ENCODE data around the gene POLK. TPM values are rescaled to one million over a fixed set of nuclear protein-coding genes. Genes with fewer than 3 reads are reported as not detected.
A peak's percentile ranks its signal among the peaks of the same experiment; 100 is the strongest.
"Not testable (repeated sequence)": the region's sequence is repeated elsewhere in the genome, so short reads cannot be mapped to it uniquely, and the experiment has no call there.

Gene POLK
- total RNA-seq, 3 donors from 2014 or later: 25.7 to 28.0 (median 25.8) TPM

DNA sequence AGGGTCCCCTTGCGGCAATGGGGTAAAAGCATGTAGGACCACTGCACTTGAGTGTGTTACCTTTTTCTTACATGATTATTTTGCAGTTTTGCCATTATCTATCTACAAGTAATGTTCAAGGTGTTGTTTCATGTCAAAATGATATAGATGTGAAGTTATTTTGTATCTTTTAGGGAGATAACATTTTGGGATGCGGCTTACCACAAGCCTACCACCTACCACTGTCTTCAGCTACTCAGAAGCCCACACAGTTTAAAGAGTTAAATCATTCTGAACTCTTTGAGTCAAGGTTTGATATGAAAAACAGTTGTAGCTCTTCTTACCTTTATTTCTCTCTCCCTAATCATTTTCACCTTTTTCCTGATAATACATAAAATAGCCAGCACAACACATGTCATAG, 20.1 kb upstream of the POLK start:
- DNase-seq: no peak
- peaks cover 55% of the 10 kb centered on the region for H3K36me3 Mint-ChIP-seq (ENCODE audit: insufficient read depth)
- no peak for ATAC-seq
- peaks cover 18% of the 10 kb centered on the region for H3K4me1 Mint-ChIP-seq (ENCODE audit: low read depth)
- H3K27me3 Mint-ChIP-seq (ENCODE audit: low read depth): no peaks in the 10 kb centered on the region
- no peak overlapping the region for H3K4me3 Mint-ChIP-seq
- H3K9me3 Mint-ChIP-seq: peaks cover 16% of the 10 kb centered on the region

DNA sequence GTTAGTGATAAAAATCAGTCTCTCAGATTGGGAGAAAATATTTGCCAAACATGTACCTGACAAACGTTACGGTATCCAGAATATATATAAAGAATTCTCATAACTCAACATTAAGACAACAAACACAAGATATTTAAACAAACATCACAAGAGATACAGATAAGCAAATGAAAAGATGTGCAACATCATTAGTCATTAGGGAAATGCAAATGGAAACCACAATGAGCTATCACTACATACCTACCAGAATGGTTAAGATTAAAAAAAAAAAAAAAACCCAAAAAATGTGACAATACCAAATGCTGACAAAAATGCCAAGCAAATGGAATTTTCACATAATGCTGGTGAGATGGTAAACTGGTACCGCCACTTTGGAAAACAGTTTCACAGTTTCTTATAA, 15.7 kb upstream of the POLK start:
- Mint-ChIP-seq H3K4me3 (no peak overlapping the region), H3K27me3 (ENCODE audit: low read depth) (no peaks in the 10 kb centered on the region), H3K36me3 (ENCODE audit: insufficient read depth) (peaks cover 60% of the 10 kb centered on the region), H3K9me3 (peaks cover 3% of the 10 kb centered on the region), H3K4me1 (ENCODE audit: low read depth) (peaks cover 11% of the 10 kb centered on the region)
- no peak for ATAC-seq
- no peak for DNase-seq

DNA sequence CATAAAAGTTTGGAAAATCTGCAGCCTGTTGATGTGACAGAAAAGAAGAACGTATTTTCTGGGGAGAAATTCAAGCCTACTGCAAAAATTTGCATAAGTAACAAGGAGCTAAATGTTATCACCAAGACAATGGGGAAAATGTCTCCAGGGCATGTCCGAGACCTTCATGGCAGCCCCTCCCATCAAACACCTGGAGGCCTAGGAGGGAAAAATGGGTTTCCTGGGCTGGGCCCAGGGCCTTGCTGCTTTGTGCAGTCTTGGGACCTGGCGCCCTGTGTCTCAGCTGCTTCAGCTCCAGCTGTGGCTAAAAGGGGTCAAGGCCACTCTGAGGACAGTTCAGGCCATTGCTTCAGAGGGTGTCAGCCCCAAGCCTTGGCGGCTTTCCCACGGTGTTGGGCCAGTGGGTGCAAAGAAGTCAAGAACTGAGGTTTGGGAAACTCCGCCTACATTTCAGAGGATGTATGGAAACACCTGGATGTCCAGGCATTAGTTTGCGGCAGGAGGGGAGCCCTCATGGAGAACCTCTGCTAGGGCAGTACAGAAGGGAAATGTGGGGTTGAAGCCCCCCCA, 13.4 kb upstream of the POLK start:
- no peaks in the 10 kb centered on the region for H3K27me3 Mint-ChIP-seq (ENCODE audit: low read depth)
- no peak for ATAC-seq
- H3K9me3 Mint-ChIP-seq: no peaks in the 10 kb centered on the region
- H3K4me3 Mint-ChIP-seq: no peak overlapping the region
- H3K36me3 Mint-ChIP-seq (ENCODE audit: insufficient read depth): peaks cover 49% of the 10 kb centered on the region
- peaks cover 15% of the 10 kb centered on the region for H3K4me1 Mint-ChIP-seq (ENCODE audit: low read depth)
- no peak for DNase-seq

DNA sequence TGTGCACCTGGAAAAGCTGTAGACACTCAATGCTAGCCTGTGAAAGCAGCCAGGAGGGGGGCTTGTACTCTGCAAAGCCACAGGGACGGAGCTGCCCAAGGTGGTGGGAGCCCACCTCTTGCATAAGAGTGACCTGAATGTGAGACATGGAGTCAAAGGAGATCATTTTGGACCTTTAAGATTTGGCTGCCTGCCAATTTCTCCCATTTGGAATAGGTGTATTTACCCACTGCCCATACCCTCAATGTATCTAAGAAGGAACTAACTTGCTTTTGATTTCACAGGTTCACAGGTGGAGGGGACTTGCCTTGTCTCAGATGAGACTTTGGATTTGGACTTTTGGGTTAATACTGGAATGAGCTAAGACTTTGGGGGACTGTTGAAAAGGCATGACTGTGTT, 12.8 kb upstream of the POLK start:
- not testable (repeated sequence) for H3K9me3 Mint-ChIP-seq; H3K27me3 Mint-ChIP-seq (ENCODE audit: low read depth); DNase-seq; ATAC-seq; H3K4me3 Mint-ChIP-seq
- H3K36me3 Mint-ChIP-seq (ENCODE audit: insufficient read depth): peaks cover 45% of the 10 kb centered on the region
- peaks cover 18% of the 10 kb centered on the region for H3K4me1 Mint-ChIP-seq (ENCODE audit: low read depth)

DNA sequence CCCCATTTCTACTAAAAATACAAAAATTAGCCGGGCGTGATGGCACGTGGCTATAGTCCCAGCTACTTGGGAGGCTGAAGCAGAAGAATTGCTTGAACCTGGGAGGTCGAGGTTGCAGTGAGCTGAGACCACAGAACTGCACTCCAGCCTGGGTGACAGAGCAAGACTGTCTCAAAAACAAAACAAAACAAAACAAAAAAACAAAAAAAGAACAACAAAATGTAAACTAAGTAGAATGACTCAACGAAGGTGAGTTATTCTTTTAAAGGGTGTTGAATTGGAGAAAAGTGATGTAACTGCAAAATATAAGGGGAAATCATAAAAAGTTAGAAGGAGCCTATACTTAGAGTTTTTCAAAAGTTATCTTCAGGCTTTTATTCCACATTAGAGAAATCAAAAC, 6.6 kb upstream of the POLK start:
- ATAC-seq; H3K9me3 Mint-ChIP-seq; DNase-seq; H3K27me3 Mint-ChIP-seq (ENCODE audit: low read depth); H3K4me3 Mint-ChIP-seq: not testable (repeated sequence)
- Mint-ChIP-seq H3K4me1 (ENCODE audit: low read depth) (peaks cover 32% of the 10 kb centered on the region), H3K36me3 (ENCODE audit: insufficient read depth) (peaks cover 27% of the 10 kb centered on the region)

DNA sequence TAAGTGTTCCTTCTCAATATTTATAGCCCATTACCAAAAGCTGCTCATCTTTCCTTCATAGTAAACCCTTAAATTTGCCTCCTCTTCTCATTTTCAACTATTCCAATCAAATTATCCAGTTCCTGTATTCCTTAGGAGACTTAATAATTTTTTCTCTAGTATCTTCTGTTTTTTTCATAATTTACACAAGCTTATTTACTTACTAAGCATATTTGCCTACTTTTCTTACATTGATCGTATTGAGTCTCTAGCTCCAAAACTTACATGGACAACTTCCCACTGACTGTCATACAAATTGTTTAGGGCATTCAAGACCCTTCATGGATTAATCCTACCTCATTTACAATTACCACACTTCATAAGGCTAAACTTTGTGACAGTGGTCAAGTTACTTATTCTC, 3.9 kb upstream of the POLK start:
- Mint-ChIP-seq H3K27me3 (ENCODE audit: low read depth) (no peaks in the 10 kb centered on the region), H3K4me3 (no peak overlapping the region), H3K36me3 (ENCODE audit: insufficient read depth) (peaks cover 12% of the 10 kb centered on the region), H3K9me3 (no peaks in the 10 kb centered on the region), H3K4me1 (ENCODE audit: low read depth) (peaks cover 37% of the 10 kb centered on the region)
- ATAC-seq (no peak), DNase-seq (no peak)

DNA sequence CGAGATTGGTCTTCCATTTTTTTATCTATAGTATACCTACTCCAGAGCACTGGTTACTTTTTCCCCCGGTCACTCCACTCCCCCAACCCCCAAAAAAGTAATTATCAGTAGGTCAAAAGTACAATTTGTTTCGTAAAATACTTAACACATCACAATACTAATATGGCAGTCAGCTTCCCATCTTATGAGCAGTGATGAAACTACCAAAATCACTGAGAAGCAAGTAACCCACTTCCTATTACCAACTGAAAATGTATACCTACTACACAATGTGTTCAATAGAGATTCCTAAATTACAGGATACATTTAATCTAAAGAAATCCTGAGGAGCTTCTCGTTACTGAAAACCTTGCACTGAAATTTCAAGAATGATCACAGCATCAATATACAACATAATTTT, 2.1 kb upstream of the POLK start:
- Mint-ChIP-seq H3K4me3 (peak overlapping the region; percentile 96), H3K27me3 (ENCODE audit: low read depth) (no peaks in the 10 kb centered on the region), H3K36me3 (ENCODE audit: insufficient read depth) (peaks cover 7% of the 10 kb centered on the region), H3K4me1 (ENCODE audit: low read depth) (peaks cover 44% of the 10 kb centered on the region), H3K9me3 (no peaks in the 10 kb centered on the region)
- ATAC-seq (no peak), DNase-seq (no peak)

DNA sequence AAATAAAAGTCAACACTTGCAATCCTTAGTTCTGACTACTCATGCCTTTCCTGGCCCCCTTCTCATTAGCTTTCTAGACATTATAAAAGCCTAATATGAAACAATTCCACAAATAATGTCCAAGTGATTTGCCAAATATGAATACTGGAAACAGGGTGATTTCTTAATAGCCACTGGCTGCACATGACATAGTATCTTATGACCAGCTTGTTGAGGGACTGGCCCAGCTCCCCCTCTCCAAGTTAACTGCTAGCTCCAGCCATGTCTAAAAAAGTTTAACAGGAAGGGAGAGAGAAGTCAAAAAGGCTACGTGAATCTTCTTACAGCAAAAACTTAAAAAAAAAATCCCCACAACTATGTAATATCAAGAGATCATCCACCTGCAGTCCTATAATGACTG, 1.7 kb upstream of the POLK start:
- Mint-ChIP-seq H3K9me3 (no peaks in the 10 kb centered on the region), H3K4me3 (peak overlapping the region; percentile 96), H3K4me1 (ENCODE audit: low read depth) (peaks cover 44% of the 10 kb centered on the region), H3K27me3 (ENCODE audit: low read depth) (no peaks in the 10 kb centered on the region), H3K36me3 (ENCODE audit: insufficient read depth) (peaks cover 5% of the 10 kb centered on the region)
- no peak for ATAC-seq
- no peak for DNase-seq

DNA sequence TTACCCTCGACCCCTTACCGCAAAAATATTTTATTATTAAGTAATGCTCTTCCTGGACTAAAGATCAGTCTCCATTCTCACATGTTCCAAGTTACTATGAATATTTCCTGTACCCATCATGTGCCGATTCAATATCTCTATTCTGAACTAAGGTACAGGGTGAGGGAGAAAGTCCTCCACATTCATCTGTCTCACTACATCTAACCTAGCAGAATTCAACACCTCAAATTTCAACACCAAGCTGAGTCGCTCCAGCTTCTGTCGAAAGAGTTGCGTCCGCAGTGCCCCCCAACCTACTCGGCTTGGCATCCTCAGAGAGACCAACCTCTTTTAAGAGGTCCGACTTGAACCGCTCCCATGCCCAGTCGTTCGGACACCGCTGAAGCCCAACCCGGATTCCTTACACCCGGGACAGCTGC, 1.3 kb upstream of the POLK start:
- H3K4me1 Mint-ChIP-seq (ENCODE audit: low read depth): peaks cover 44% of the 10 kb centered on the region
- no peaks in the 10 kb centered on the region for H3K9me3 Mint-ChIP-seq
- peak overlapping the region; percentile 96 for H3K4me3 Mint-ChIP-seq
- peaks cover 3% of the 10 kb centered on the region for H3K36me3 Mint-ChIP-seq (ENCODE audit: insufficient read depth)
- DNase-seq (no peak), ATAC-seq (no peak)
- no peaks in the 10 kb centered on the region for H3K27me3 Mint-ChIP-seq (ENCODE audit: low read depth)

DNA sequence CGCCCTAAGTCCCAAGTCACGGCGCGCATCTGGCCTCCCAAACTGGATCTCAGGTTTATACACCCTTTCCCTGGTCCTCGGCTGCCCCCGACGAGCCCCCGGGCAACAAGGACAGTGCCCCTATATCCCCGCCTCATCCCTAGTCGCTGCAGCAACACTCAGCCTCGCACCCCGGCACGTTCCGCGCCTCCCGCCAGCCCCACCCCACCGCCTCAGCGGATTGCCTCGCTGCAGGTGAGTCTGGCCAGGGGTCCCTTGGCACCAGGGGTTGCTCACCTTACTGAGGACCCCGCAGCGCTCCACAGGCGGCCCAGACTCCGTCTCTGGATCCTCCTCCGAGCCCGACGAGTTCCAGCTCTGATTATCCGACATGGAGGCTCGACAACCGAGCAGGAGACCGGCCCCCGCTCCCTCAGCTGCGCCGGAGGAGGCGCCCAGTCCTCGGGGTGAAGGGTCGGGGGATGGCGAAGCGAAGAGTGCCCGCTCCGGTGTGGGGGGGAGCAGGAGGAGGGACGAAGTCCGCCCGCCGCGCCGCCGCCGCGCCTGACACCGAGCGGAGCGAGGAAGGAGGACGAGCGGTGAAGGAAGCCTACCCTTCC, 756 bp upstream of the POLK start:
- peaks cover under 1% of the 10 kb centered on the region for H3K36me3 Mint-ChIP-seq (ENCODE audit: insufficient read depth)
- peaks cover 40% of the 10 kb centered on the region for H3K4me1 Mint-ChIP-seq (ENCODE audit: low read depth)
- peak overlapping the region; percentile 96 for H3K4me3 Mint-ChIP-seq
- H3K27me3 Mint-ChIP-seq (ENCODE audit: low read depth): no peaks in the 10 kb centered on the region
- DNase-seq: peak; percentile 27
- peak; percentile 49 to 61 for ATAC-seq
- no peaks in the 10 kb centered on the region for H3K9me3 Mint-ChIP-seq

DNA sequence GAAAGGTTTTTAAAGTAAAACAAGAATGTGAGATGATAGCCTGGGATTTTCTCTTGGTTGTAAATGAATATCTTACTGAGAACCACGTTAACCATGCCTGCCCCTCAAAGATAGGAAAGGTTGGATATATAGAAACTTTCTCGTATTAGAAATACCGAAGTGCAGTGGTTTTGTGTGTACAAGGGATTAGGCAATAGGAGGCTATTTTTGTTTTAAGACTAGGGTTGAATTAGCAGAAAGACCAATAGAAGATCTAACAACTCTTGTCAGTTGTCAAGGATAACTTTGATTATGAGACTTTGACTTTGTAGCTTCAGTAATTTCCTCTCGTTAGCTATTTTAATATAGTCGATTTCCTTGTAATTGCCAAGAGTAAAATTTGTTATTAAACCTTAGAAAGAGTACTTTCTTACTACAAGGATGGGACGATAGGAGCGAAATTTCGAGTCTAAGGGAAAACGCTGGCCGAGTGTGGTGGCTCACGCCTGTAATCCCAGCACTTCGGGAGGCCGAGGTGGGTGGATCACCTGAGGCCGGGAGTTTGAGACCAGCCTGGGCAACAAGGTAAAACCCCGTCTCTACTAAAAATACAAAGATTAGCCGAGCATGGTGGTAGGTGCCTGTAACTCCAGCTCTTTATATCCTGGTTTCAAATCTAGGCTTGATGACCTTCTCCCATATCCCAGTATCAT, 838 bp downstream of the POLK start:
- Mint-ChIP-seq H3K4me3 (peak overlapping the region; percentile 96), H3K36me3 (ENCODE audit: insufficient read depth) (peaks cover 2% of the 10 kb centered on the region), H3K9me3 (no peaks in the 10 kb centered on the region), H3K27me3 (ENCODE audit: low read depth) (no peaks in the 10 kb centered on the region), H3K4me1 (ENCODE audit: low read depth) (peaks cover 41% of the 10 kb centered on the region)
- no peak for ATAC-seq
- DNase-seq: no peak

DNA sequence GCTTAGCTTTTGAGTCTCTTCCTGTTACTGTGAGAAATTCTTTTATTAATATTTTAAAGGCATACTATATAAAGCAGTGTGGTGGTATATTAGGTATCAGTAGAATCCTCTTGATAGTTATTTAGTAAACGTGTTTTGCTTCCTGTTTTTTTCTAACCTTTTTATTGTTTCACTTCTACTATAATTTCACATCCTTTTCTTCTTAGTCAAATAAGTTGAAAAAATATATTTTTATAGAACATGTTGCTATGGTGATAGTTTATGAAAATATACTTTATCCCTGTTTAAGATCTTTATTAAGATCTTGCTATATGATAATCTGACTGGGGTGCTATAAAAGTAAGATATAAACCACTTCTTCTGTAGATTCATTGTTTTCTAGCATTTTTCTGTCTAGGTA, 2.1 kb downstream of the POLK start:
- H3K4me1 Mint-ChIP-seq (ENCODE audit: low read depth): peaks cover 44% of the 10 kb centered on the region

DNA sequence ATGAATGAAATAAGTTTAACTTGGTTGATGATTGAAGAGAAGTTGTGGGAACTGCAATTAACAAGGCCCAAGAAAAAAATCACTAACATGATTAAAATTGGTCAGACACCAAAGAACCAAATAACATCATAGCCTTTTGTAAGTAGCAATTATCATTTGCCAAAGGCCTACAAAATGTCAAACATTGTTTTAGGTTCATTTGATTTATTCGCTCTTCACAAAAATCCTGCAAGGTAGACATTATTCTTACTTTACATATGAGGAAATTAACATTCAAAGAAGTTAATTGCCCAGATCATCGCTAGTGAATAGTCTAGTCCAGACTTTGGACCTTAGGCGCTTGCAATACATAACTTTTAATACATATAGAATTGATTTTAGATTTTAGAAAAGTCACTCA, 2.6 kb downstream of the POLK start:
- Mint-ChIP-seq H3K4me1 (ENCODE audit: low read depth) (peaks cover 49% of the 10 kb centered on the region), H3K9me3 (peaks cover 2% of the 10 kb centered on the region), H3K36me3 (ENCODE audit: insufficient read depth) (peaks cover 5% of the 10 kb centered on the region), H3K27me3 (ENCODE audit: low read depth) (no peaks in the 10 kb centered on the region), H3K4me3 (no peak overlapping the region)
- DNase-seq: no peak
- no peak for ATAC-seq

More for the DNA sequence above, 2.1 kb downstream of the POLK start:
- no peak for DNase-seq
- H3K36me3 Mint-ChIP-seq (ENCODE audit: insufficient read depth): peaks cover 2% of the 10 kb centered on the region
- no peak for ATAC-seq
- H3K9me3 Mint-ChIP-seq: no peaks in the 10 kb centered on the region
- H3K27me3 Mint-ChIP-seq (ENCODE audit: low read depth): no peaks in the 10 kb centered on the region
- H3K4me3 Mint-ChIP-seq: no peak overlapping the region

DNA sequence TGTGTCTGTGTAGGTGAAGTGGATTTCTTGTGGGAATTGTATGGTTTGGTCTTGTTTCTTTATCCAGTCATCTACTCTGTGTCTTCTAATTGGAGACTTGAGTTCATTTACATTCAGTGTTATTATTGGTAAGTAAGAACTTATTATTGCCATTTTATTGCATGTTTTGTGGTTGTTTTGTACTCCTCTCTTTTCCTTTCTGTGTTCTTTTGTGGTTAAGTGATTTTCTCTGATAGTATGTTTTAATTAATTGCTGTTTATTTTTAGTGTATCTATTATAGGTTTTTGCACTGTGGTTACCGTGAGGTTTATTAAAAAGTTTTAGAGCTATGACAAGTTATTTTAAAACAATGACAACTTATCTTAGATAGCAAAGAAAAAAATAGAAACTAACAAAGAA, 8.1 kb downstream of the POLK start:
- Mint-ChIP-seq H3K4me1 (ENCODE audit: low read depth) (peaks cover 52% of the 10 kb centered on the region), H3K9me3 (peaks cover 15% of the 10 kb centered on the region), H3K36me3 (ENCODE audit: insufficient read depth) (peaks cover 22% of the 10 kb centered on the region), H3K4me3 (no peak overlapping the region), H3K27me3 (ENCODE audit: low read depth) (no peaks in the 10 kb centered on the region)
- no peak for ATAC-seq
- no peak for DNase-seq

DNA sequence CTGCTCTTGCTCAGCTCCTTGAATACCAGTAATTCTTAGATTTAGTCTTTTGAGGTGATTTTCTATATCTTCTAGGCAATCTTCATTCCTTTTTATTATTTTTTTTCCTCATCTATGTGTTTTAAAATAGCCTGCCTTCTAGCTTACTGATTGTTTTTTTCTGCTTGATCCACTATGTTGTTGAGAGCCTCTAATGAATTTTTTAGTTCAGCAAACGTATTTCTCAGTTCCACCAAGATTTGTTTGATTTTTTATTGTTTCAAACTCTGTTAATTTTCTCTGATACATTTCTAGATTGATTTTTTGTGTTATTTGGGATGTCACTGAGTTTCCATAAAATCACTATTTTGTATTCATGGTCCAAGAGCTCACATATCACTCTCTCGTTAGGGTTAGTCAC, 9.5 kb downstream of the POLK start:
- Mint-ChIP-seq H3K4me1 (ENCODE audit: low read depth) (peaks cover 63% of the 10 kb centered on the region), H3K27me3 (ENCODE audit: low read depth) (no peaks in the 10 kb centered on the region), H3K36me3 (ENCODE audit: insufficient read depth) (peaks cover 22% of the 10 kb centered on the region), H3K9me3 (peaks cover 15% of the 10 kb centered on the region), H3K4me3 (no peak overlapping the region)
- DNase-seq (no peak), ATAC-seq (no peak)

Measured in activated T-cell treated with anti-CD3 and anti-CD28 coated beads, Interleukin-2, amount 50 U/mL, for 4 hours (primary cell).